Measurements from ENCODE around the gene PLCXD1. TPM values are rescaled to one million over a fixed set of nuclear protein-coding genes. Genes with fewer than 3 reads are reported as not detected.
A peak's percentile ranks its signal among the peaks of the same experiment; 100 is the strongest.

Gene PLCXD1
- total and polyA plus RNA-seq, 9 of the 15 experiments (the other 6 are each of a cell fraction or from before 2014, with no cell fraction given): 6.0 to 60.2 (median 39.5) TPM

- Histone ChIP-seq H3K4me1 (replicated peaks in 1 of 2; ENCODE audit: control insufficient read depth in 2 of 2, insufficient read depth in 2 of 2, low read length in 2 of 2) (peaks cover 4 to 35% of the 10 kb centered on the region in 2 experiments; a peak in 4 of 5 replicates), H3K9me1 (ENCODE audit: control insufficient read depth, insufficient read depth, low read length) (no peaks in the 10 kb centered on the region), H2AFZ (ENCODE audit: low read depth, low read length) (peak overlapping the region; percentile 57), H3K79me2 (ENCODE audit: control insufficient read depth, insufficient read depth, low read length) (no peaks in the 10 kb centered on the region; the same call in 2 of the 3 replicates), H3K4me3 (peak overlapping the region; percentile 46), H3K4me2 (ENCODE audit: insufficient read depth, low read length) (peak overlapping the region; percentile 75), H3K27me3 (ENCODE audit: control insufficient read depth in 2 of 2, insufficient read depth in 2 of 2, low read length in 2 of 2) (no peaks in the 10 kb centered on the region), H3K9ac (ENCODE audit: insufficient read depth in 1 of 2, low read depth in 2 of 2, low read length in 2 of 2) (peak overlapping the region; percentile 62 to 93; a peak in 3 of 4 replicates), H4K20me1 (replicated peaks; ENCODE audit: control insufficient read depth, insufficient read depth, low read length) (no peaks in the 10 kb centered on the region), H3K36me3 (ENCODE audit: control insufficient read depth, insufficient read depth, low read length) (no peaks in the 10 kb centered on the region), H3K27ac (ENCODE audit: extremely low read depth, low read depth, low read length) (peak overlapping the region; percentile 48; the same call in 2 of the 3 replicates), H3K9me3 (replicated peaks; ENCODE audit: control insufficient read depth, insufficient read depth, low read depth, low read length) (no peaks in the 10 kb centered on the region)
- no TSS peak for BruUV-seq (replicated peaks)
- POLR2A ChIA-PET: no interaction called here
- WGBS (ENCODE audit: insufficient coverage, low coverage, missing lambda C conversion rate): 6% methylated on average over 15 of the region's 36 CpGs
- in situ Hi-C loops (cut with MboI) (no loop called here), intact Hi-C loops (cut with micrococcal nuclease) (no loop called here)
- ATAC-seq (peak; percentile 90), DNase-seq (ENCODE audit: extremely low read depth in 1 of 4, low spot score in 3 of 4) (peak; percentile 58 to 82 (median 76)), FAIRE-seq (no peak)
- CTCF ChIA-PET (ENCODE audit: low intra/inter-chr PET ratio): no interaction called here
- TF ChIP-seq ZNF511 (CRISPR knock-in tag; IDR thresholded peaks at IDR 0.05) (no peak), SP1 (CRISPR knock-in tag; IDR thresholded peaks at IDR 0.05) (peak; percentile 22; the same call in 1 of the 2 replicates), PYGO2 (tag; IDR thresholded peaks at IDR 0.05) (no peak), THAP12 (CRISPR knock-in tag; IDR thresholded peaks at IDR 0.05) (no peak), JUNB (CRISPR knock-in tag; conservative IDR thresholded peaks at IDR 0.05) (no peak), POLR2A (conservative IDR thresholded peaks at IDR 0.05) (peak; percentile 52; the same call in 1 of the 2 replicates), KDM4B (IDR thresholded peaks at IDR 0.05; ENCODE audit: borderline replicate concordance in 2 of 2, low read depth in 1 of 2) (no peak), MXD1 (CRISPR knock-in tag; IDR thresholded peaks at IDR 0.05; ENCODE audit: borderline replicate concordance, poor library complexity, severe bottlenecking) (no peak), RB1 (IDR thresholded peaks at IDR 0.05; ENCODE audit: low read depth) (0 out of 2 replicates have a peak, but pooled peaks have one; percentile 20), EGR1 (conservative IDR thresholded peaks at IDR 0.05) (no peak), TAF7 (tag; IDR thresholded peaks at IDR 0.05) (no peak), EWSR1 (IDR thresholded peaks at IDR 0.05; ENCODE audit: borderline replicate concordance, low read depth, partially characterized antibody) (no peak), MTA3 (IDR thresholded peaks at IDR 0.05; ENCODE audit: borderline replicate concordance) (no peak), YBX1 (IDR thresholded peaks at IDR 0.05) (no peak), ZNF707 (CRISPR knock-in tag; conservative IDR thresholded peaks at IDR 0.05) (no peak), CTCFL (IDR thresholded peaks at IDR 0.05; ENCODE audit: borderline replicate concordance, insufficient read depth, low read depth, low read length, poor library complexity, severe bottlenecking) (no peak)
Observed at GRCh38 chrX:275967-276580, 5.1 kb upstream of the PLCXD1 start.
